Subcutaneous abdominal adipose tissue (tissue), 5 donors: ENCODE measurements around the gene STARD3NL.

Experiments
- H3K27ac ChIP-seq: one replicate; pipeline ENCODE4 v1.7.0; 2013; ENCODE audit warnings: low read depth, mild to moderate bottlenecking, inconsistent platforms, low read length, moderate library complexity
- H3K27me3 ChIP-seq, 5 donors: one replicate each; pipeline ENCODE4 v1.7.0; 2013; ENCODE audit warnings: low read length in 5 of 5, inconsistent platforms in 1 of 5; ENCODE audit not compliant: control insufficient read depth in 5 of 5, insufficient read depth in 4 of 5
- H3K36me3 ChIP-seq, 5 donors: one replicate each; pipeline ENCODE4 v1.7.0; 2013; ENCODE audit warnings: low read length in 5 of 5; ENCODE audit not compliant: control insufficient read depth in 5 of 5, insufficient read depth in 5 of 5
- H3K4me1 ChIP-seq, 5 donors: one replicate each; pipeline ENCODE4 v1.7.0; 2013; ENCODE audit warnings: low read length in 5 of 5, mild to moderate bottlenecking in 3 of 5, moderate library complexity in 1 of 5; ENCODE audit not compliant: control insufficient read depth in 5 of 5, insufficient read depth in 5 of 5
- H3K4me3 ChIP-seq, 5 donors: one replicate each; pipeline ENCODE4 v1.7.0; 2013; ENCODE audit warnings: low read length in 5 of 5, low read depth in 1 of 5
- H3K9ac ChIP-seq, 5 donors: one replicate each; pipeline ENCODE4 v1.7.0; 2013; ENCODE audit warnings: low read length in 5 of 5, mild to moderate bottlenecking in 4 of 5, moderate library complexity in 3 of 5
- H3K9me3 ChIP-seq, 5 donors: one replicate each; pipeline ENCODE4 v1.7.0; 2013; ENCODE audit warnings: low read length in 5 of 5; ENCODE audit not compliant: control insufficient read depth in 5 of 5
- donor health status: healthy.
- donor health status: healthy.
- donor health status: healthy.
- donor health status: healthy.
- donor health status: healthy.

Gene STARD3NL

GRCh38 chr7:38192327-38192726 lies 14.3 kb downstream of the STARD3NL start:
- Histone ChIP-seq H3K9me3 (peaks cover 0 to 12% (median 5%) of the 10 kb centered on the region in 5 donors), H3K27me3 (no peaks in the 10 kb centered on the region), H3K27ac (no peak overlapping the region), H3K36me3 (no peaks in the 10 kb centered on the region), H3K9ac (no peak overlapping the region), H3K4me1 (peaks cover 0 to 11% (median 7%) of the 10 kb centered on the region in 5 donors), H3K4me3 (no peak overlapping the region)

- Histone ChIP-seq H3K27me3 (no peaks in the 10 kb centered on the region), H3K36me3 (no peaks in the 10 kb centered on the region), H3K27ac (no peak overlapping the region), H3K4me3 (no peak overlapping the region), H3K9ac (no peak overlapping the region), H3K4me1 (peaks cover 0 to 26% (median 15%) of the 10 kb centered on the region in 5 donors), H3K9me3 (peaks cover 0 to 12% (median 5%) of the 10 kb centered on the region in 5 donors)
Measured at GRCh38 chr7:38195804-38196595, 18.0 kb downstream of the STARD3NL start.

- H3K9ac ChIP-seq = no peak overlapping the region
- no peak overlapping the region for H3K27ac ChIP-seq
- H3K36me3 ChIP-seq = peaks cover 0 to 4% (median 0%) of the 10 kb centered on the region in 5 donors
- H3K4me1 ChIP-seq = peaks cover 0 to 26% (median 15%) of the 10 kb centered on the region in 5 donors
- H3K4me3 ChIP-seq = no peak overlapping the region
- no peaks in the 10 kb centered on the region for H3K27me3 ChIP-seq
- no peaks in the 10 kb centered on the region for H3K9me3 ChIP-seq
Measured at GRCh38 chr7:38198366-38198765, 20.3 kb downstream of the STARD3NL start.

- peaks cover 0 to 4% (median 0%) of the 10 kb centered on the region in 5 donors for H3K36me3 ChIP-seq
- H3K27ac ChIP-seq = no peak overlapping the region
- peaks cover 0 to 26% (median 15%) of the 10 kb centered on the region in 5 donors for H3K4me1 ChIP-seq
- H3K9me3 ChIP-seq = no peaks in the 10 kb centered on the region
- H3K9ac ChIP-seq = no peak overlapping the region
- no peak overlapping the region for H3K4me3 ChIP-seq
- no peaks in the 10 kb centered on the region for H3K27me3 ChIP-seq
Measured at GRCh38 chr7:38199154-38199553, 21.1 kb downstream of the STARD3NL start.

GRCh38 chr7:38199782-38200181 lies 21.7 kb downstream of the STARD3NL start:
- Histone ChIP-seq H3K9ac (no peak overlapping the region), H3K4me3 (no peak overlapping the region), H3K27ac (no peak overlapping the region), H3K4me1 (peaks cover 0 to 26% (median 15%) of the 10 kb centered on the region in 5 donors), H3K36me3 (peaks cover 0 to 4% (median 0%) of the 10 kb centered on the region in 5 donors), H3K9me3 (no peaks in the 10 kb centered on the region), H3K27me3 (no peaks in the 10 kb centered on the region)

GRCh38 chr7:38206071-38206470 lies 28.0 kb downstream of the STARD3NL start:
- Histone ChIP-seq H3K4me1 (no peaks in the 10 kb centered on the region), H3K9ac (no peak overlapping the region), H3K27ac (no peak overlapping the region), H3K27me3 (no peaks in the 10 kb centered on the region), H3K4me3 (no peak overlapping the region), H3K36me3 (peaks cover 8 to 15% (median 10%) of the 10 kb centered on the region in 5 donors), H3K9me3 (no peaks in the 10 kb centered on the region)

GRCh38 chr7:38207843-38208242 lies 29.8 kb downstream of the STARD3NL start:
- peaks cover 7 to 19% (median 8%) of the 10 kb centered on the region in 5 donors for H3K36me3 ChIP-seq
- no peak overlapping the region for H3K27ac ChIP-seq
- H3K4me1 ChIP-seq = peaks cover 0 to 10% (median 0%) of the 10 kb centered on the region in 5 donors
- H3K9me3 ChIP-seq = no peaks in the 10 kb centered on the region
- H3K27me3 ChIP-seq = no peaks in the 10 kb centered on the region
- H3K4me3 ChIP-seq = no peak overlapping the region
- no peak overlapping the region for H3K9ac ChIP-seq

GRCh38 chr7:38211486-38211885 lies 33.4 kb downstream of the STARD3NL start:
- Histone ChIP-seq H3K27me3 (no peaks in the 10 kb centered on the region), H3K9me3 (no peaks in the 10 kb centered on the region), H3K36me3 (peaks cover 8 to 33% (median 15%) of the 10 kb centered on the region in 5 donors), H3K27ac (no peak overlapping the region), H3K4me1 (peaks cover 0 to 25% (median 12%) of the 10 kb centered on the region in 5 donors), H3K4me3 (no peak overlapping the region), H3K9ac (no peak overlapping the region)

- no peaks in the 10 kb centered on the region for H3K27me3 ChIP-seq
- no peaks in the 10 kb centered on the region for H3K9me3 ChIP-seq
- H3K4me3 ChIP-seq = no peak overlapping the region
- H3K4me1 ChIP-seq = peaks cover 0 to 25% (median 14%) of the 10 kb centered on the region in 5 donors
- H3K36me3 ChIP-seq = peaks cover 10 to 38% (median 18%) of the 10 kb centered on the region in 5 donors
- H3K27ac ChIP-seq = no peak overlapping the region
- H3K9ac ChIP-seq = no peak overlapping the region
Measured at GRCh38 chr7:38211940-38212339, 33.9 kb downstream of the STARD3NL start.

- Histone ChIP-seq H3K4me3 (no peak overlapping the region), H3K27ac (no peak overlapping the region), H3K9me3 (no peaks in the 10 kb centered on the region), H3K27me3 (no peaks in the 10 kb centered on the region), H3K4me1 (peaks cover 0 to 25% (median 14%) of the 10 kb centered on the region in 5 donors), H3K9ac (peak overlapping the region in 1 of 5 donors; percentile 33), H3K36me3 (peaks cover 19 to 57% (median 27%) of the 10 kb centered on the region in 5 donors)
Measured at GRCh38 chr7:38215115-38215514, 37.1 kb downstream of the STARD3NL start.
